Purkinje cell (primary cell): ENCODE data around the gene TSPYL2. TPM values are rescaled to one million over a fixed set of nuclear protein-coding genes. Genes with fewer than 3 reads are reported as not detected.

Experiments used
- polyA plus RNA-seq: library from polyadenylated mRNA; unstranded; fragments of >200 nt; fragmentation: Nextera tagmentation; gene quantifications from 2 replicates; pipeline ENCODE4 v1.2.1, GENCODE V29; 2014

The TSPYL2 gene
- polyA plus RNA-seq: 12.9 and 15.7 TPM in 2 replicates

DNA sequence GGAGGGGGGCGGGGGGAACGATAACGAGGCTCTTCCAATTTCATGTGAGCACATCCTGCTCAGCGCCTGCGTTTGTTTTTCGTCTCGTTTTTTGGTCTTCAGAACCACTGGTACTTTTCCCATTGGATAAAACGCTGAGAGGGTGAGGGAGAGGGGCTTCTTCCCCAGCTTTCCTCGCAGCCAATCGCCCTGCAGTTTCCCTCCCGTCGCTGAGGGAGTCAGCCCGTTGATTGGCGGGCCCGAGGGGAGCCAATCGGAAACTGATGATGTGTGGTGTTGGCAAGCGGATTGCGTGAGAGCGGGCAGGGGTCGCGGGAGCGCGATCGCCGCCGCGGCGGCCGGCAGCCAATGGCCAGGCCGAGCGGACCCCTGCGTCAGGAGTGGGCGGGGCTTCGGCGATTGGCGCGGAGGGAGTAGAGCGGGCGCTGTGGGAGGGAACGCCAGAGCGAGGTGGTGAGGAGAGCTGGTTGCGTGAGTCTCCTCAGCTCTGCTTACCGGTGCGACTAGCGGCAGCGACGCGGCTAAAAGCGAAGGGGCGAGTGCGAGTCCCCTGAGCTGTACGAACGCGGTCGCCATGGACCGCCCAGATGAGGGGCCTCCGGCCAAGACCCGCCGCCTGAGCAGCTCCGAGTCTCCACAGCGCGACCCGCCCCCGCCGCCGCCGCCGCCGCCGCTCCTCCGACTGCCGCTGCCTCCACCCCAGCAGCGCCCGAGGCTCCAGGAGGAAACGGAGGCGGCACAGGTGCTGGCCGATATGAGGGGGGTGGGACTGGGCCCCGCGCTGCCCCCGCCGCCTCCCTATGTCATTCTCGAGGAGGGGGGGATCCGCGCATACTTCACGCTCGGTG, at the start of gene TSPYL2:
Gene TSPYL2, plus strand, starts transcription at position 443 of the 848 bp plus-strand sequence. Its CDS starts 132 bp downstream, at position 575.

DNA sequence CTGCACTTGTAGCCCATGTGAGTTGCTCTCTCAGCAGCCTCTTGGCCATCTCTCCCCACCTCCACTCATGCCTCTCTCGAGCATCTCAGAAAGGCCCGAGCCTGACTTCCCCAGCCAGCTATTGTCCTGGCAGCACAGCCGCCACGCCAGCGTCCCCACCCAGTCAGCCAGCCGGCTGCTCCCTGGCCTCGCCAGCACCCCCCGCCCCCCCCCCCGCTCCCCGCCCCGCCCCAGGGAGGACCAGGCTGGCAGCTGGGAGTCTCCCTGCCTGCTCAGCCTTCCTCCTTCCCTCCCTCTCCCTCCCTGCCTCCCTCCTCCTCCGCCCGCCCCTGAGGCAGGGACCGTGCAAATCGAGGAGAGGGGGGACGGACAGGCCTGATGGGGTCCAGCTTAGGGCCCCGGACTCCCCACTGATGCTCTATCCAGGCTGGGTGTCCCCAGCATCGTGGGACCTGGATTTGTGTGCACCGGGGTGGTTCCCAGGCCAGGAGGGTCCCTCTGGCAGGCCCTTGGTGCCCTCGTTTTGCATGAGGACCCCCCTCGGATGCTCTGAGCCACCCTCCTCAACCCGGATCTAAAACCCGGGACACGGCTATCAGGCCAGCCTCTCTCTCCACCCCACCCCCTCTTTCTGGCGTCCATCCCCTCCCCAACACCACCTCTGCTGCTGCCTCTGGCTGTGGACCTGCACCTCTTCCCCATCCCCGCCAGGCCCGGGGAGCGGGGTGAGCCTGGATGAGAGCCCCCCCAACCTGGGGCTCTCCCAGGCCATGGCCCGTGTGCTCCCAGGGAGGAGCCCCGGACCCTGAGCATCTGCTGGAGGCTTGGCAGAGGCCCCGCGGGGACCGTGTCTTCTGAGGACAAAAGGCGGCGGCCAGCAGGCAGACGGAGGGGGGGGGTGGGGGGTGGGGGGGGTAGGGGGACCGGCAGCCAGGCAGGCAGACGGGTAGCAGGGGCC, 33.7 kb upstream of the TSPYL2 start, which contains the start of gene GPR173:
Gene GPR173, plus strand, starts transcription at position 621 of the 958 bp plus-strand sequence. CDS start 27,833 bp downstream, outside the sequence.

DNA sequence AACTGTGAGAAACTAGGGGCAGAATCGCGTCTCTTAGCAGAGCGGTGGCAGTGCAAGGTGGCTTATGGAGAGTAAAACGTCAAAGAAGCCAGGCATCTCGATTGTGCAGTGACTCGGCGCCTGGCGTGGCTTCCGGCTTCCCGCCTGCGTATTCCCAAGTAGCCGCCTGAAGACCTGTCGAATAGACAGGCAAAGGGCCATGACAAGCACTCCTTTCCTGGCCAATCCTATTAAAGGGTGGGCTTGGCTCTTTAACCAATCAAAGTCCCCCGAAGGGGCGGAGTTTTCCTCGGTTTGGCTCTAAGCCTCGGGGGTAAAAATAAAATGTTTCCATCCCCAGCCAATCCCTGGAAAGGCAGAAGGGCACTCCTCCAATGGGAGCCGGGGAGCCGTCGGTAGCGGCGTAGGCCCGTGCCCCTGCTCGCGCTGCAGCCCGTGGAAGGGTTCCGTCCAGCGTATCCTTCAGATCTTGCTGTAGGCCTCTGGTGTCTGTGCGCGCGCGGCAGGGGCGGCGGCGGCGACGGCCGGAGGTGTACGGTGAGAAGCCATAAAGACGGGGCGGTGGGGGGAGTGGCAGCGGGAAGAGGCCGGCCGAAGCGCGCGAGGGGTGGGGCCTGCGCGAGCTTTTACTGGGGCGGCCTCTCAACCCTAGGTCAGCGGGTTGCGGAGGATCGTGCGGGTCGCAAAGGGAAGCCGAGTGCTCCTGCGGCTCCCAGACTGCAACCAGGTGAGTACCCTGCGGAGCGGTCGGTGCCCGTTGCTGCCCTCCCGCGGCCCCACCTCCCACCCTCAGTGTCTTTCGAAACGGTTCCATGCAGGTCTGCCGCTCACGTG, 11.8 kb downstream of the TSPYL2 start, which contains the start of gene KANTR:
Gene KANTR, plus strand, starts transcription at position 395 of the 834 bp plus-strand sequence. CDS start 30,131 bp downstream, outside the sequence.

Other genes starting within 250 kb of the TSPYL2 start
- gene XAGE3, start 214.3 kb upstream of the TSPYL2 start, polyA plus RNA-seq: not detected in 2 replicates
- 5.1 TPM in 1 of 2 replicates, not detected in the other for gene FAM156B, start 185.0 kb upstream of the TSPYL2 start, polyA plus RNA-seq
- 6.3 and 16.2 TPM in 2 replicates for gene FAM156A, start 123.8 kb upstream of the TSPYL2 start, polyA plus RNA-seq
- 0.43 and 0.81 TPM in 2 replicates for gene GPR173, start 33.6 kb upstream of the TSPYL2 start, polyA plus RNA-seq
- gene KANTR, start 11.8 kb downstream of the TSPYL2 start, polyA plus RNA-seq: 8.3 and 14.1 TPM in 2 replicates
- 3.4 and 6.9 TPM in 2 replicates for gene KDM5C, start 142.8 kb downstream of the TSPYL2 start, polyA plus RNA-seq
- 0.06 and 1.2 TPM in 2 replicates for gene IQSEC2, start 199.2 kb downstream of the TSPYL2 start, polyA plus RNA-seq